A172 (cell line): ENCODE measurements around the gene PREX1. TPM values are rescaled to one million over a fixed set of nuclear protein-coding genes. Genes with fewer than 3 reads are reported as not detected.
A peak's percentile ranks its signal among the peaks of the same experiment; 100 is the strongest.

ENCODE experiments used
- DNase-seq: peaks from one replicate; pipeline ENCODE4 v3.0.0-alpha.2; 2015; ENCODE audit warnings: low spot score
- total RNA-seq: library from RNA; depleted of rRNA; stranded (reverse); fragments of >200 nt; shearing (Covaris generic); gene quantifications from 2 replicates; pipeline ENCODE4 v1.2.3, GENCODE V29; 2014

Gene PREX1
- total RNA-seq, 1 experiment from 2014 or later = 12.2 TPM

DNA sequence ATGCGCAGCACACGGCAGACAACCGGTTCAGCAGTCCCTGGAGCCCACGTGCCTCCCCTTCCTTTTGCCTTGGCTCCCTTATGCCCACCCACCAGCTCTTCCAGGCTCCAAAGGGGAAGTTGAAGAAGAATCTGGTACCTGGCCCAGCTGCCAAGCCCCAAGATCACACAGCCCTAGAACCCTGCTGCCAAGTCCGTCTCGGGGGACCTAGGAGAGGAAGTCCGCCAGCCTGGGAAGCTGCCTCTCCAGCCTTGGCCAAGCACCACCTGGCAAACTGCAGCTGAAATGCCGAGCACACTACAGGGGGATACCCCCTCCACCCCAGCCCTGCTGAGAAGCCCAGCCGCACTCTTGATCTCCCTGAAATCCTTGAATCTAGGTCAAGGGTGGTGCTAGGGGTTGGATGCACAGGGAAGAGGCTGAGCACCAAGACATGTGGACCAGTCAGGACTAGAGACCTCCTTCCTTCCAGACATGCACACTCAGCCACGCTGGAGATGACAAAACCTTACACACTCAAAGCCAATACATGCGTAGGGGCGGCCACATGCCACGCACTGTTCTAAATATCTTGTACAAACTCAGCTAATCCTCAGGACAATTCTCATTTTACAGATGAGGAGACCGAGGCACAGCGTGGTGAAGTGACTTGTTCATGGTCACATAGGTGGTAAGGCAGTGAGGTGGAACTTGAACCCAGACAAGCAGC is 124.1 kb downstream of the PREX1 start:
- no peak for DNase-seq

DNA sequence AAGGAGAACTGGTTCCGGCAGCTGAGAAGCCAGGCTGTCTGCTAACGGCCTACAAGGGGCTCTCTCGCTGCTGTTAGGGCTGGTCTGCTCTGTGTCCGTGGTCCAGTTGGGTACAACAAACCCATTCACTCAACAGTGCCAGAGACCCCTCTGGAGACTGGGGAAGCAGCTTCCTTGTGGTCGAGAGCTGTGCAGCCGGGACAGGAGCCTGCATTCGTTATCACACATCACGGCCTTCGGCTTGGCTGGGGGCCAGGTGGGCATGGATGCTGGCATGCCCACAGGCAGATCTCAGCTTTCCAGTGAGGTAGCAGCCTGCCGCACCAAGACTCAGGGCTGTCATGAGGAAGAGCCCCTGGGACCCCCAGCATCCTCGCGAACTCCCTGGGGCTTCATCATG is 124.7 kb downstream of the PREX1 start:
- DNase-seq = no peak

- no peak for DNase-seq
These were observed 125.3 kb downstream of the PREX1 start for GRCh38 chr20:48702455-48702913.

DNA sequence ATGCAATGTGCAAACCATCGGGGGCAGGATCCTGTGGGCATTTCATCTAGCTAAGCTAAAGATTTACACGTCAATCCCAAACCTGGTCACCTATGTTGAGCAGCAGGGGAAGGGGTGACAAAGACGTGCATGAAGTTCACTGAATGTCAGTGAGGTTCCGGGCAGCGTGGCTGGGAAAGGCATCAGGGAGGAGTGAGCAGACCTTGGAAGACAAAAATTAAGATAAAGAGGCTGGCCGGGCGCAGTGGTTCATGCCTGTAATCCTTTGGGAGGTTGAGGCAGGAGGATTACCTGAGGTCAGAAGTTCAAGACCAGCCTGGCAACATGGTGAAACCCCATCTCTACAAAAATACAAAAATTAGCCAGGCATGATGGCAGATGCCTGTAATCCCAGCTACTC is 126.1 kb downstream of the PREX1 start:
- no peak for DNase-seq

- no peak for DNase-seq
These were observed 129.1 kb downstream of the PREX1 start for GRCh38 chr20:48698507-48699267.

DNA sequence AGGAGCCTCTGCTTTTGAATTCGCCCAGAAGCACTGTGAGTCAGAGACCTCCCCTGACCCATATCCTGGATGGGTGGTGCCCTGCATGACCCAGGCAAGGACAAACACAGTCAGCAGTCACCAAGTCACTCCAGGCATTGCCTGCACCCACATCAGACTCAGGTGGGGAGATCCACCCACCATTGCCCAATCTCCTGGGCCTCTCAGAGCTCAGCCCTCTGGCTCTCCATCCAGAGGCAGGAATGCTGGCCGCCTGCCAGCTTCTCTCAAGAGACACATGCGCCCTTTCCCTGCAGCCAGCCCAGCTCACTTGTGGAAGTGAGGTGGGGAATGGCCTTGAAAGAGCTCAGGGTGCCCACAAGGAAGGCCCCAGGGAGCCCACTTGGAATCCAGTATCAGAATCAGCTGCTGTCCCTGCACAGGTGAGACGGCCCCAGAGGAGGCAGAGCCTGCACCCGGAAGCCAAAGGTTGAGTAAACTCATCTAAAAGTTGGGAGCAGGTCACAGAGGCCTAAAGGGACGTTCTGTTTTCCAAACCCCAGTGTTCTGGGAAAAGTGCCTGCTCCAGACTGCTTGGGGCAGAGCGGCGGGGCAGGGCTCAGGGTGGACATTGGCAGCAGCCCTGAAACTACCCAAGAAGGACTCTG is 129.8 kb downstream of the PREX1 start:
- DNase-seq = peak; percentile 72

DNA sequence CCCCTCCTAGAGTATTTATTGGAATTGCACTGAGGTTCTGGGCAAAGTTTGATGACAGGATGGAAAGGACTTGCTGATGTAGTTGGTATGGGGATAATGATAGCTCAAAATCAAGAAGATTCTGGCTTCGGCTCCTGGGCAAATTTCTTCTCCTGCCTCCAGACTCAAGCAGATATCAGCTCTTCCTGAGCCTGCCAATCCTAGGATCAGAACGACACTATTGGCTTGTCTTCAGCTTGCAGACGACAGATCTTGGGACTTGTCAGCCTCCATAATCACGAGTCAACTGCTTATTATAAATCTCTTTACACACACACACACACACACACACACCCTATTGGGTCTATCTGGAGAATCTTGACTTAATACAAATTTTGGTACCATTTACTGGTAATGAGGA is 131.1 kb downstream of the PREX1 start:
- no peak for DNase-seq

DNA sequence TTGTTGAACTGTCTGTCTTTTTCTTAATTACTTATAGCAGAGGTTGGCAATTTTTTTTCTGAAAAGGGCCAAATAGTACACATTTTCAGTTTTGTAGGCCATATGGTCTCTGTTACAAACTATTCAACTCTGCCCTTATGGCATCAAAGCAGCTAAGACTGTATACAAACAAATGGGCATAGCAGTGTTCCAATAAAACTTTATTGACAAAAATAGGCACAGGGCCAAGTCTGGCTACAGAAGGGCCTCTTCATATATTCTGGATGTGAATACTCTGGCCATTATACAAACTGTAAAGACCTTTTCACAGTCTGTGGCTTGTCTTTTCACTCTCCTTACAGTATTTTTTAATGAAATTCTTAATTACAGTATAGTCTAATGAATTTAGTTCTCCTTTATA is 132.1 kb downstream of the PREX1 start:
- DNase-seq = no peak

DNA sequence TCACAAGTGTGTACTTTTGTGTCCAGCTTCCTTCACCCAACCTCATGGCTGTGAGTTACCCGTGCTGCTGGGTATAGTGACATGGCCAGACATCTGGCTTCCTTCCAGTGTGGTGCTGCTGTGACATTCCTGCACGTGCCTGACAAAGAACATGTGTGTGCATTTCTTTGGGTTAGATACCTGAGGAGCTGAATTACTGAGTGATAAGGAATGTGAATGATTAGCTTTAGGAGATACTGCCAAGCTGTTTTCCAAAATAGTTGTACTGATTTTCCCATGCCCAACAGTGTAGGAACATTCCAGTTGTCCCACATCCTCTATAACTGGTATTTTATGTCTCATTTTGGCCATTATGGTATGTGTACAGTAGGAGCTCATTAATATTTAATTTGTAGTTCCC is 132.5 kb downstream of the PREX1 start:
- no peak for DNase-seq

- no peak for DNase-seq
These were observed 133.4 kb downstream of the PREX1 start for GRCh38 chr20:48694381-48694865.

- no peak for DNase-seq
These were observed 136.3 kb downstream of the PREX1 start for GRCh38 chr20:48691523-48691922.

- DNase-seq = no peak
These were observed 136.9 kb downstream of the PREX1 start for GRCh38 chr20:48690888-48691287.

GRCh38 chr20:48689874-48690571 is 137.8 kb downstream of the PREX1 start:
- no peak for DNase-seq

DNA sequence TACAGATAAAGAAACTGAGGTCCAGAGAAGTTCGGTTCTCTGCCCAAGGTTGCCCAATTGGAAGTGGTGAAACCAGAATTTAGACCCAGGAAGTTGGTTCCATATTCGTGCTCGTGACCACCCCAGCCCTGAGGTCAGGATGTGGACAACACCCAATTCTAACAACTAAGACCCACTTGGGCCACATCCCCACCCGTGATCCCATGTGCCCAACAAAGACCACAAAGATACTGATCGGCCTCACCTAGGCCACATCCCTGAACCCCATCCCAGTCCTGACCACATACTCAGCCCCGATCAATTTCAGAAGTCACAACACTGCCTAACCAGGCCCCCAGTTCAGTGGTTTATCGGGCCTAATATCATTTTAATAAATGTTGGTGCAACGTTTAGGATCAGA is 138.4 kb downstream of the PREX1 start:
- DNase-seq = no peak

DNA sequence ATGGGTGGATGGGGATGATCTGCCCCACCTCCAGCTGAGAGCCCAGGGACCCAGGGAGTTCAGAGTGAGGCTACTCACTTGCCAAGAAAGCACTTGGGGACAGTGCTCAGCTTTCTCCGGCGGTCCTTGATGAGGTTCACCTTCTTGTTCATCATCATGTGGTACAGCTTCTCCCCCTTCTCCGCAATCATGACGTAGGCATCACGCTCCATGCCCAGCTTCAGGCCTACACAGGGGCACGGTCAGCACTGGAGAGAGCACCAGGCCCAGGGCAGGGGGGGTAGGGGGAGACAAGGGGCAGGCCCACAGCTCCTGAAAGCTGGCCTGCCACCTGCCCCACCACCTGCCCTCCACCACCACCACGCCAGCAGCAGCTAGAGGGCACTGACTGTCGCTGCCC is 139.2 kb downstream of the PREX1 start:
- DNase-seq = no peak

GRCh38 chr20:48687117-48687800 is 140.5 kb downstream of the PREX1 start:
- no peak for DNase-seq

DNA sequence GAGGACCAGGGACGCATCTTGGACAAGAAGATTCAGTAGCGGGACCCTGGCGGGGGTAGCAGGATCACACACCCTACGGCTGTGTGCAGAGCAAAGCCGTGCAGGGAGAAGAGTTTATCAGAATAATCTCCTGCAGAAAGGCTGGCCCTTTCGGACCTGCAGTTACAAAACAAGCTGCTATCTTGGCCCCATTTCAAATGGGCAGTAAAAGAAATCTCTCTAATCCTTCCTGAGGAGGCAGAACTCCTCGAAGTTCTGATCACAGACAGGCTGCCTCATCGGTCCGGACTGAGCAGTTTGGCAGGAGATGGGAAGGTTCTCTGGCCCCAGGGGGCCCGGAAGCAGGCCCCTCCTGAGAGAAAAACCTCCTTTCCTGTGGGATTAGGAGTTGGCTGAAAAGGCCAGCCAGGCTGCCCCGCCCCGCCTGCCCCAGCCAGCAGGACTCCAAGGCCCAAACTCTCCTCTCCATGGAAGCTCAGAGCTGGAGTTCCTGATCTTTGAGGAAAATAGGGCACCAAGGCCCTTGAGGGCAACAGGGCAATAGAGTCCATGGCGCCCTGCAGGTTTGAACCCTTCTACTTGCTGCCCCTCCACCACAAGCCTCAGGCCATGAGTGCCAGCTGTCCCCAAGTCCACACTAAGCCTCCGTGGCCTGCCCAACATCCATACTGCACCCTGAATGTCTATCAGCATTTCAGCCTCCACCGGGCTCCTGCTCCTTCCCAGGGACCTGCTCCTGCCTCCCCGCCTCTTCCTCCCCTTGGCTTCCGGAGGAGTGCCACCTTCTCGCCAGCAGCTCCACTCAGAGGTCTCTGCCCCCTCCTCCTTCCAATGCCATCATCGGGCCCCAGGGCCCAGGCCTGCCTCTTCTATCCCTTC is 141.3 kb downstream of the PREX1 start:
- peak; percentile 52 for DNase-seq

DNA sequence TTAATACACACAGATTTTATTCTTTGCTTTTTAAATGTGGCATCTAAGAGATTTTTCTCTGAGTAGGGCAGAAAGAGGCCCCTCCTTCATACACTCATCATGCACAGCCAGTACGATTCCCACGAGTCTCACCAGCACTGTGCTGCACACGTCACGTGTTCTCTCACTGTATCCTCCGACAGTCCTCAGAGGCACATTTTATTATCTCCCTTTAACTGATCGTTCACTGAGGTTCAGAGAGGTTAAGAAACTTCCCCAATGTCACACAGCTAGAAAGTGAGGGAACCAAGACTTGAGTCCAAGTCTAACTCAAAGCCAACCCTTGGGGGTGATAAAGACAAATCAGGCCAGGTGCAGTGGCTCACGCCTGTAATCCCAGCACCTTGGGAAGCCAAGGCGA is 142.5 kb downstream of the PREX1 start:
- DNase-seq = no peak

GRCh38 chr20:48684501-48685041 is 143.2 kb downstream of the PREX1 start:
- DNase-seq = no peak
